GM18873 (cell line): Measurements from ENCODE around the gene GREB1L.
"Not testable (repeated sequence)": the region's sequence is repeated elsewhere in the genome, so short reads cannot be mapped to it uniquely, and the experiment has no call there.

Experiments used
- ATAC-seq: cut with Tn5 transposase; IDR thresholded peaks from one replicate; pipeline ENCODE4 v1.9.1; 2021; ENCODE audit warnings: mild to moderate bottlenecking, moderate library complexity, moderate number of reproducible peaks; ENCODE audit not compliant: unreplicated experiment, low FRiP score

Gene GREB1L

DNA sequence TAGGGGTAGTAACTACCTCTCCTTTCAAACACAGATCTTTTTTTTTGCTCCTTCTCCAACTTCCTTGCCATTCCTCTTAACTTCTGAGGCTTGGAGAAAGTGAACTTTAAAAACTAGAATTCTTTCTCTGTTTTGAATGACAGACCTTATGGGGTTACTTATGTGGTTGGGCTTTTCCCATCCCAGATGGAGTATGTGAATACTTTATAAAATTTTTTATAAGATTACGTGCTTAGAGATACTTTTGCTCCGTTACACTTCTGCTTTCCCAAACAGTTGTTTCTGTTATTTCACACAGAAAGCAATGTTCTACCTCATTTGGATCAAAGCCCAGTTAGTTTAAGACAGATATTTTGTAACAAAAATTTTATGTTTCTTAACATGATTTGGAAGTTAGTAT is 20.2 kb downstream of the GREB1L start:
- ATAC-seq: no peak

DNA sequence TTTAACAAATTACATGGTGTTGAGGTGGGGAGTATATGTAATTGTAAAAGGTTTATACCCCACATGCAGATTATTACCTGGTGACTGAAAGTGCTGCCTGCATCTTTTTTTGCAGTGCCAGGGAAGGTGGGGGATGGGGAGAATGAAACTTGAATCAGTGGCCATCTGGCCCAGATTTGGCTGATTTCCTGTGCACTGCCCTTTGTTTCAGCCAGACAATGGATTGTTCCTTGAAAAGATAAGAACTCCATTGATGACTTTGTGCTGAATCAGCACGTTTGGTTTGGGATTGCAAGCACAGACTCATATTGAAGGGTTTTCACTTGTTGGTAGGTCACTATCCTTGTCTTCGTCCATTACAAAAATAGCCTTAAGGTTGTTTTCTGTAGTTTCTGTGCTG is 20.9 kb downstream of the GREB1L start:
- no peak for ATAC-seq

DNA sequence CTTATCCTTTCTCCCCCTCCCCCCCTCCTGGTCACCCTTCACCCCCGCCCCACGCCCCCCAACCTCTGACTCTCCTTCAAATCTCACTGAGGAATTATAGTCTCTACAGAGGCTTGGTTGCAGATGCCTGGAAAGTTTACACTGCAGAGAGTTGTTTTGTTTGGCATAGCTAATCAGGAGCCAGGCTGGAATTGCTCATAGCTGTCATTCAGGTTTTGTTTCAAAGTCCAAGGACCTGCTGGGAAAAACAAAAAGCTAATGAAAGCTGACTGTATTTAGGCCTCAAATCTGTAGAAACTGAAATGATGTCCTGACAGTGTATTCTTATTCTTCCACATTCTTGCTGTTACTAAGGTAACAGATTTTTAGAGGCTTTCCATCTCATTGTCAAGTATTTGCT is 22.6 kb downstream of the GREB1L start:
- ATAC-seq: no peak

DNA sequence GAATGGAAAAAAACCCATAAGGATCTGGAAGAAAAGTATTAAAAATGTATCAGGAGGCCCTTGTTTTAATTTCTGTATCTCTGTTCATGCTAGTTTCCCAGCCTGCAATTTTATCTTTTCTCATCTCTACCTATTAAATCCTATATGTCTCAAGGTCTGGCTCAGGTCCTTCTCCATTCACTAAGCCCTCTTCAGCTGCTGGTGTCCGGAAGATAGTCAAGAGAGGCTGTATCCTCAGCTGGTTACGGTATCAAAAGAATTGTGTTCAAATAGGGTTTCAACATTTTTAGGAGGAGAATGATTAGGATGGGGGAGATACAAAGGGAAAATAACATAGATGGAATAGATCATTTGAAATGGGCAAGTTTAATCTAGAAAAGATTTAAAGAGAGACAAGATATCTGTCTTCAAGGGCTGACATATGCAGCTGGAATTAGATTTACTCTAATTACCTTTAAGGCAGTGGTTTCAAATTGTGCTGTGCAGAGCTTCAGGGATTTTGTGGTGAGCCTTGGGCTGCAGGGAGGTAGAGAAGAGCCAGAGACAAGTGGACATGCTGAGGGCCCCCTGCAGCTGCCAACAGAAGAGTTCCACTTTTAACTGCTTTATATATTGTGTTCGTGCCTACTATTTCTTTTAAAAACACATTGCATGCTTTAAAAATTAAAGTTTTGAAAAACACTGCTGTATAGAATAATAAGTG is 24.1 kb downstream of the GREB1L start:
- ATAC-seq: no peak

DNA sequence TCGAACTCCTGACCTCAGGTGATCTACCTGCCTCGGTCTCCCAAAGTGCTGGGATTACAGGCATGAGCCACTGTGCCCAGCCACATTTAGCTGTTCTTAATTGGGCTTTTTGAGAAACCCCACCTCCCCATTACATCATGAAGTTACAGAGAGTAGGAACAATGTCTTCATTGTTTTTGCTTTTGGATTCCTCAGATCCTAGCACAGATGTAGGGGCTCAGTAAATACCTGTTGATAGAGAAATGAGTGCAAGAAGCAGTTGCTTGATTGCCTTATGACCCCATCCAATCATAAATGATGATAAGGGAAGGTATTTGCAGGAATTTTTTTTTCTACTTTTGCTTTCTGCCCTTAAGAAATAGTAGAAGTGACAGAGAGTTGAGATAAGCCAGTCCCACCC is 25.4 kb downstream of the GREB1L start:
- no peak for ATAC-seq

DNA sequence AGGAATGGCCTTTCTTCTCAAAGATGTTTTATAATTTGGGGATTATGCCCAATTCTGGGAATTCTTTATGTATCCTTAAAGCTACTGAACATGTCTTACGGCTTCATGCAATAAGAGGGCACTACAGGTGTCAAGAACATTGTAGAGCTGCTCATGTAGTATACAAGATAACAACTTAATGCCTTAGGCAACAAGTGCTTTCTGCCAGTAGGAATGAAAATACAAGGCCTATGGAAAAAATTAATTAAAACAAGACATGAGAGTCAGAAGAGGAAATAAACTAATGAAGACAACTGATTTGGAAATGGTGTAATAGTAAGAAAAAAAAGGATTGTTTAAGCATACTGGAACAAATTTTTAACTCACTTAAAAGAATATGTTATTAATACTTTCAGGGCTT is 27.3 kb downstream of the GREB1L start:
- ATAC-seq: no peak

DNA sequence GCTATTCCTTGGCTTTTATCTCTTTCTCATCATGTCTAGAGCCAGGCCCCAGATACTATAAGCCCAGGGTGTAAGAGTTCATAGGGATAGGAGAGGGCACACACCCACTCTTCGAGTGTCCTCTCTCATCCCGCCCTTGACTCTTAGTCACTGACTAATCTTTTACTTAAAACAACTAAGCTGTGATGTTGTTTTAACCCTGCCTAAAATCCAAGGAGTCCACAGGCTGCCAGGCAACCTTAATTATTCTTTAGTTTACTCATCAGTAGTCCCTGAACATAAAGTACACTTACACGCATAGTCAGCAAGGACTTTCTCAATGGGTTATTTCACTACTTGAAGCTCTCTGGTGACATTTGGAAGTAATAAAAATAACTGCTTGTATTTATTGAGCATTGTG is 28.4 kb downstream of the GREB1L start:
- no peak for ATAC-seq

DNA sequence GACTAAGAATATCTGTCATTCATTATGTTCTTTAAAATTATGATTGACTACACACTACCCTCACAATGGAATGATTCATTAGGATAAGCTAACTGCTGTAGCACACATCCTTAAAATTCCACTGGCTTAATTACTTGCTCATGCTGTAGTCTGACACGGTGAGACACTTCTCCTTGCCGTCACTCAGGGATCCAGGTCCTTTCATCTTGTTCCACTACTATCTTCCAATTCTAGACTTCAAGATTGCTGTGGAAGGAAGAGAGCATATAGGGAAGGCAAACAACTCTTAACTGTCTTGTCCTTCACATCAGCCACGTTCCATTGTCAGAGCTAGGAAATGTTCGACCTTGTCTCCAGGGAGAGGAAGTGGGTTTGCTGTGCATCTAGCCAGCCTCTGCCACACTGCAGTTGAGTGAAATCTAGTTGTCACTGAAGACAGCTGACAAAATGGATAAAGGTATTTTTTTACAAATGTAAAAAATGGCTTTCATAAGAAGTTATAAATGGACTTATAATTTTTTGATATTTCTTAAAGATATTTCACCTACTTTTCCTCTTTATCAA is 30.1 kb downstream of the GREB1L start:
- ATAC-seq: no peak

DNA sequence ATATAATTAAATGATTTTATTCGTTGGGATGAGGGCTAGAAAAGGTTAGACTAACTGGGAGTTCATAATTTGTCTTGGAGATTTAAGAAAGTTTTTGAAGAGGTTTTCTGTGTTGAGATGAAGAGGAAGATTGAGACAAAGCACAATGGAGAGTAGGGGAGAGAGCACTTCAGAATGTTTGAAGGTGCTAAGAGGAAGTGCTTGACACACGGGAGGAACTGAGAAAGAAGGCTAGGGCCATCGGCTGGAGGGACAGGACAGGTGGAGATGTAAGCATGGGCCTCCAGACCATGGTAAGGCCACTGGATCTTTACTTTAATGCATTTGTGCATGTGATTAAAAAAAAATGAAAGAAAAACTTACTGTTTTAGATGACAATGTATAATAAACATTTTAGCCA is 31.5 kb downstream of the GREB1L start:
- no peak for ATAC-seq

DNA sequence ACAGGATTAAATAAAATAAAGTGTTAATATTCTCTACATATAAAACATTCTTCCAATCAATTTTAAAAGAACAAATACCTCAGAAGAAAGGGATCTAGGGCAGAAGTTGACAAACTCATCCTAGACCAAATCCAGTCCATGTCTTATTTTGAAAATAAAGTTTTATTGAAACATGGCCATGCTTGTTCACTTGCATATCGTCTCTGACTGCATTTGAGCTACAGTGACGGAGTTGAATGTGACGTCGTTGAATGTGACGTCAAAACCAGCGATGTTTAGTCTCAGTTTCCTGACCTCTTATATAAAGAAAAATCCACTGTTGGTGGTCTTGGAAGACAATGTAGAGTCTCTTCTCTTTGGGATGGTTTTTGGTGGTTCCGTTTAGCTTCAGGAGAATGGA is 33.6 kb downstream of the GREB1L start:
- ATAC-seq: no peak

DNA sequence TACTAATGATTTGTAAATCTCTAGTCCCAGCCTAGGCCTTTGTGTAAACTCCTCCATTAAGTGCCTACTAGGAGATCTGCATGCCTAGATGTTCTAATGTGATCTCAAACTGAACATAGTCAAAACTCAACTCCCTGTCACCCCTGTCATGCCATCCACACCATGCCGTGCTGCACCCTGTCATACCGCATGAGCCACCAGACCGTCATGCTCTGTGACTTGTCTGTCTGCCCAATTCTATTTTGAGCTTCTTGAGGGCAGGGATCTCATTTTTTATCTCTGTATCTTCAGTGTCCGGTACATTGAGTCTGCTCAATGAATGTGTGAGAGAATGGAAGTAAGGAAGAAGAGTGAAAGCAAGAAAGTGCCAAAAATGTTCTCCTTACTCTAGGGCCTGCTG is 35.5 kb downstream of the GREB1L start:
- ATAC-seq: no peak

DNA sequence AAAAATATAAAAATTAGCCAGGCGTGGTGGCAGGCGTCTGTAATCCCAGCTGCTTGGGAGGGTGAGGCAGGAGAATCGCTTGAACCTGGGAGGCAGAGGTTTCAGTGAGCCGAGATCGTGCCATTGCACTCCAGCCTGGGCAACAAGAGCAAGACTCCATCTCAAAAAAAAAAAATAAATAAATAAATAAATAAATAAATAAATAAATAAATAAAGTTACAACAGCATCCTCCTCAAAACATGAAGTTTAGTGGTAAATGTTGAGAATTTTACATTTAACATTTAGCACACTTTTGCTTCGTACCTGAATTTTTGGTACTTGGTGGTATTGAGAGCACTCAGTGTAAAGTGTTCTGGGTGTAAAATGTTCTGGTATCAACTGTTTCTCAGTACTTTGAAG is 36.2 kb downstream of the GREB1L start:
- ATAC-seq: not testable (repeated sequence)

DNA sequence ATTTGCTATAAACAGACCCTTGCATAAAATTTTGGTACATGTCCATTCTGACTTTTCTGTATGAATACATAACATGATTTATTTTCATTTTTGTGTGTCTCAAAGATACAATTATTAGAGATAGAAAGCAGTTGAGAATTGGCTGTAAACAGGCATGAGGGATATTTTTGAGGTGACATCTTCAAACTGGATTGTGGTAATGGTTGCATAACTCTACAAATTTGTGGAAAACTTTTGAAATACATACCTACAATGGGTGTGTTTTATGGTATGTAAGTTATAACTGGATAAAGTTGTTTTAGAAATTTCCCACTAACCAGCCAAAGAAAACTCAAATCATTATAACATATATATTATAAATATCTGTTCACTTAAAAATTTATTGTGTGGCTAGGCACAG is 39.6 kb downstream of the GREB1L start:
- no peak for ATAC-seq

DNA sequence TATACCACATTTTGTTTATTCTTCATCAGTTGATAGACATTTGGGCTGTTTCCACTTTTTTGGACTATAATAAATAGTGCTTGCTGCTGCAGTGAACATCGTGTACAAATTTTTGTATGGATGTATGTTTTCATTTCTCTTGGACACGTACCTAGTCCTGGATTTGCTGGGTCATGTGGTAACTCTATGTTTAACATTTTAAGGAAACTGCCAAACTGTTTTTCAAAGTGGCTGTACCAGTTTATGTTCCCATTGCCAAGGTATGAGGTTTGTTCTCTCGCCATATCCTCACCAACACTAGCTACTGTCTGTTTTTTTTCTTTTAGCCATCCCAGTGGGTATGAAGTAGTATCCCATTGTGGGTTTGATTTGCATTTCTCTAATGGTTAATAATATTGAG is 42.5 kb downstream of the GREB1L start:
- no peak for ATAC-seq

DNA sequence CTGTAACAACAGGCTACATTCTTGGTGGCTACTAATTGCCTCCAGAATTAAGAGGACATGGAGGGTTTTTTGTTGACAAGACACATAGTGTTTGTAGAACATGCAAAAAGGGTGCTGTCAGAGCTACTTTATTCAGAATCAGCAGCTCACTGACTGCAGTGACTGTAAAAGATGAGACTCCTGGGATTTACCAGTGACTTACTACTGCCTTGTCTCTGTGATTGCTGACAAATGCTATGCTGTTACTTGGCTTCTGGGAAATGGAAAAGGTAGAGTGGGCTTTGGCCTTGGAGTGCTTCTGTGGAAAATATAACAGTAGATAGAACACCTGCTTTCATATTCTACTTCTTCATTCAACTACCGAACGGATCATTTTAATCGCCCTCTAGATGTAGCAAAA is 47.8 kb downstream of the GREB1L start:
- no peak for ATAC-seq

DNA sequence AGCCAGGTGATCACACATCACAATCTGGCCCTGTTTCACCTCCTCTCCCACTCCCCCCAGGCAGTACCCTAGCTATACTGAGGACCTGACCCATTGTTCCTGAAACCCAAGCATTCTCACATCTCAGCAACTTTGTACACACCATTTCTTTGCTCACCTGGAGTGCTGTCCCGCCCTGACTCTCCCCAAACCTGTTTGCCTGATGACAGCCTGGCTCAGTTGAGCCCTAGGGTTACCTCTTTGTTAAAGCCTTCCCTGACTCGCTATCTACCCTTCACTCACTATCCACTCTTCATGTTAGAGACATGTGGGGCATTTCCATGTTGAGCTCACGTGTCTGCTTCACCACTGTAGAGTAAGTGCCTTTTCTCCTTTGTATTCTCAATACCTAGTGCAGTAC is 49.1 kb downstream of the GREB1L start:
- ATAC-seq: no peak

DNA sequence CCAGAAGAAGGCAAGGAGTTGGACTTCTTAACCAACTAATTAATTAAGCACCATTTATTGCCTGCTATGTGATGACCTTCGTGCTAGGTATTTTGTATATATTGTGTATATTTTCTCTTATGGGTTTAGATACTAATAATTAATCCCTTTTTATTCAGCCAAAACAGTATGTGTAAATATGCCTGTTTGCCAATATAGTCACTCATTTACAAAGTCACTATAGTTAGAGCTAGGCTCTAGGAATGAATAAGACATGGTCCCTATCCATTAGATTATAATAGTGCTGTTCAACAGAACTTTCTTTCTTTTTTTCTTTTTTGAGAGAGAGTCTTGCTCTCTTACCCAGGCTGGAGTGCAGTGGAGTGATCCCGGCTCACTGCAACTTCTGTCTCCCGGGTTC is 51.4 kb downstream of the GREB1L start:
- no peak for ATAC-seq

DNA sequence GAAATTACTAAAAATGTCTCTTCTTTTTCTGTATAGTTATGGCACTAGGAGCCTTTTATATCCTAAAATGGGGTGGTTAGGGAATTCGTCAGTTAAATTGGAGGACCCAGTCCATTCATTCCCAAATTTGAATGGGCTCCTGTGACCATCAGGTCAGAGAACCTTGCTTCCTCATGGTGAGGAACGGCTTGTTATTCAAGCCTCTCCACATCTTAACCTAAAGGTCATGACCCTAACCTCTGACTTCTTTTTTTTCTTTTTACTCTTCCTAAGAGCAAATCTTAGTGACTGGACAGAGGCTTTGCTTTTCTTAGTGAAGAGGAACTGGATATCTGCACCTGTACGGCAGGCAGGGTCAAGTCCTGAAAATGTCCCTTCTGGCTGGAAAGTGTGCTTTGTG is 53.1 kb downstream of the GREB1L start:
- ATAC-seq: no peak

DNA sequence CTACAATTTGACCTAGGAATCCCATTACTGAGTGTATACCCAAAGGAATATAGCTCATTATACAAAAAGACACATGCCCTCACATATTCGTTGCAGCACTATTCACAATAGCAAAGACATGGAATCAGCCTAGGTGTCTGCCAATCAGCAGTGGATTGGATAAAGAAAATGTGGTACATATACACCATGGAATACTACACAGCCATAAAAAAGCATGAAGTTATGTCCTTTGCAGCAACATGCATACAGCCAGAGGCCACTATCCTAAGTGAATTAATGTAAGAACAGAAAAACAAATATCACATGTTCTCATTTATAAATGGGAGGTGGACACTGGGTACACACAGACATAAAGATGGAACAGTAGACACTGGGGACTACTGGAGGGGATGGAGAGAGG is 54.0 kb downstream of the GREB1L start:
- no peak for ATAC-seq

DNA sequence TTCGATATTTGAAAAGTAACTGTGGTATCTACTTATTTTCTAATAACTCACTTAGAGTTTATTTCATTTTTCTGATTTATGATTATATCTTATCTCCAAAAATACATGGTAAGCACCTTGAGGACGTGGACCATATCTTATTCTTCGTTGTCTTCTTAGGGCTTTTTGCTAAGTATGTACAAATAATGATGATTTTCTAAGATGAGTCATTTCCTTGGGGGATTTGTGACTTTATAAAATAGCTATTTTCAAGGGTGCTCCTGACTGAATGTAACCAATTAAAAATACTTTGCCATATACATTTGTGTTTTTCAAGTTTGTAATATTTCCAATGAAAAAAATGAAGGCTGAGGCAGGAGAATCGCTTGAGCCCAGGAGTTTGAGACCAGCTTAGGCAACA is 56.3 kb downstream of the GREB1L start:
- no peak for ATAC-seq

DNA sequence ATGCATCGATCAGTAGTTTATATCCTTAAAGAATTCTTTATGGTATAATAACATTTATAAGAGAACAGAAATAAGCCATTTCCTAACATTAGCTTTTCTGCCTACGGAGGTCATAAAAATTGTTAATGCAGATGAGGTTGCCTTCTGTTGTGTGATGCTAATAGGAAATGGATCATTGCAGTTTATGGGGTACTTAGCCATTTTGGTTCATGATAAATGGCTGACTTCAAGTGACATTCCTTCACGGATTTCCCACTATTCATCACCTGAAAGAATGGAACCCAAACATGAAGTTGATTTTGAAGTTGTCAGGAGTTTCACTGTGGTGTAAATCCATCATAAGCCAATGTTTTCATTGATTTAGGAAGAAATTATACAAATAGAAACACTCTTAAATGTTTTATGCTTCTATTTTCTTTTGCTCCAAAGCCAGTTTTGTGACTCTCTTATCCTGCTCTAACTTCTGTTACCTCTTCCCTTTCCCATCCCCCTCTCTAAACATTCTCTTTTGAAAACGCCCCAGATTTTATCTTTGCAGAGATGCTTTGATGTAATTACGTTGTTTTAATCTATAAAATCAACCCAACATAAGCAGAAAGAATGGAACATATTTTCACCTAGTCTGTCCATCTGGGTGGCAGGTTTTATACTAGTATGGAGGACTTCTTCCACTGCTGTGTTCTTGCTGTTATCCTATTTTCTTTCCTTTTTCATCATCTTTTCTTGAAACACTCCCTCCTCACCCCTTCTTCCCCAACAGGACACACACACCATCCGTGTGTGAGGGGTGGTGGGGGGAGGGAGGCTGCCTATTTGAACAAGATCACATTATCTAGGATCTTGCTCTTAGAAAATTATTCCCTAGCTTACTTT is 58.2 kb downstream of the GREB1L start:
- ATAC-seq: no peak

DNA sequence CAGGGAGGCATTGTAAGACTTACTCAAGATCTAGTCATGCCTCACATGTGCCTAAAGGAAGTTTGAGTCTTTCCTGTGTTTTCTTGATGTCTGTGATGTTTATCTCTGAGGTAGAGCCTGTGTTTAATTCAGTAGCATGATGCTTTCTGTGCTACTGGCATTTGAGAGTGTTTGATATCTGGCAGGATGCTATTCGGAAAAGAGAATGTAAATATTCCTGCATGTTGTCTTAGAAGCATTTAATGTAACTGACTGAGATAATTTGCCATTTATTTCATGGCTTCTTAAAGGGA is 58.8 kb downstream of the GREB1L start:
- no peak for ATAC-seq
